Heart left ventricle (tissue), 16 donors: ENCODE data around the gene MVK. TPM values are rescaled to one million over a fixed set of nuclear protein-coding genes. Genes with fewer than 3 reads are reported as not detected.

ENCODE experiments used
- ATAC-seq, 4 donors: fragments of 200-7000 bp; cut with Tn5 transposase; one replicate each; pipeline ENCODE4 v1.9.1; 2020 to 2022; ENCODE audit warnings: moderate library complexity in 4 of 4, mild to moderate bottlenecking in 3 of 4, moderate number of reproducible peaks in 1 of 4
- DNase-seq, 5 donors: peaks; one replicate each; pipeline ENCODE4 v3.0.0-alpha.2; 2020
- H3K27ac ChIP-seq, 12 donors: fragments of 200-600 bp; sonication (generic) in 4 of 12; one replicate each; pipeline versions ENCODE4 v1.5.0 to v1.8.0; 2016 to 2022; ENCODE audit warnings: mild to moderate bottlenecking in 2 of 12
- H3K27me3 ChIP-seq, 9 donors: fragments of 200-600 bp; sonication (generic) in 2 of 9; one replicate each; pipeline versions ENCODE4 v1.5.1 to v1.8.0; 2016 to 2022; ENCODE audit warnings: mild to moderate bottlenecking in 3 of 9
- H3K36me3 ChIP-seq, 9 donors: fragments of 200-600 bp; sonication (generic) in 2 of 9; one replicate each; pipeline versions ENCODE4 v1.5.0 to v1.8.0; 2018 to 2022; ENCODE audit warnings: mild to moderate bottlenecking in 2 of 9
- H3K4me1 ChIP-seq, 12 donors: fragments of 200-600 bp; sonication (generic) in 4 of 12; one replicate each; pipeline versions ENCODE4 v1.5.0 to v1.8.0; 2016 to 2022; ENCODE audit warnings: mild to moderate bottlenecking in 3 of 12
- H3K4me3 ChIP-seq, 12 donors: fragments of 200-600 bp; sonication (generic) in 4 of 12; one replicate each; pipeline versions ENCODE4 v1.5.0 to v1.8.0; 2017 to 2022; ENCODE audit warnings: mild to moderate bottlenecking in 9 of 12, moderate library complexity in 4 of 12
- H3K9me3 ChIP-seq, 12 donors: fragments of 200-600 bp; sonication (generic) in 4 of 12; one replicate each; pipeline versions ENCODE4 v1.5.0 to v1.8.0; 2016 to 2022; ENCODE audit warnings: mild to moderate bottlenecking in 1 of 12
- CTCF ChIP-seq, 12 donors: fragments of 200-600 bp; sonication (generic) in 4 of 12; IDR thresholded peaks; one replicate each; pipeline versions ENCODE4 v1.5.0 to v1.8.0; 2018 to 2022; ENCODE audit warnings: antibody characterized with exemption in 12 of 12, mild to moderate bottlenecking in 5 of 12
- POLR2A ChIP-seq, 2 donors: fragments of 450-650 bp; IDR thresholded peaks; one replicate each; pipeline ENCODE4 v1.6.1; 2017; ENCODE audit warnings: antibody characterized with exemption in 2 of 2, mild to moderate bottlenecking in 2 of 2, moderate library complexity in 2 of 2
- WGBS, 4 donors: extraction: QIAGEN DNeasy Blood & Tissue Kit in 2 of 4; methylation state at CpG; one replicate each; pipeline versions ENCODE4 v1.1.5 to v1.1.7; 2013 to 2018; 5-methylcytosine and 5-hydroxymethylcytosine counted together
- intact Hi-C, 10 donors: fragments of 100-400 bp; cut with DNase I; formaldehyde crosslinking; loops; one replicate each; pipeline versions ENCODE4 v1.11.1 to v1.14.2; 2022
- polyA plus RNA-seq, 2 donors: library from polyadenylated mRNA; stranded (reverse); fragments of 200-250 nt; gene quantifications; one replicate each; pipeline ENCODE4 v1.2.3, GENCODE V29; 2013
- total RNA-seq, 9 donors: library from RNA; depleted of rRNA in 2 of 9; stranded (reverse); fragments of >200 nt in 2 of 9; fragmentation: NEBNext Ultra II Directional in 3 of 9; extraction: Animal tissue kit (Norgen Biotek cat#: 25700) in 3 of 9; gene quantifications; one replicate each; pipeline versions ENCODE4 v1.1.0 to v1.2.4, GENCODE V29; 2016 to 2023
- donor health status: ischemic (EF 13 %, LVEDD 7.1; RV severe dilation, severe dysfunction).
- donor health status: healthy with polysubstance abuse.
- donor health status: DM: no; HTN: yes; CAD: no.
- donor health status: DM: no; HTN: no; CAD: no.
- donor health status: ischemic (EF 25% LVEDD 6.9; RV normal size, moderate dysfunction).
- donor health status: ischemic (EF 25% LVEDD 5.7; RV mildly dilated, moderate dysfunction).
- donor health status: healthy.
- donor health status: DM: yes; HTN: yes; CAD: no.
- donor health status: ischemic (EF 35%, LVEDD 5.7; RV mildly dilated, moderate dysfunction).
- donor health status: nonischemic (EF 11% LVEDD 7.7; RV severe dilation, severe dysfunction).
- donor health status: DM: yes; HTN: yes; CAD: no.
- donor health status: PGD.
- donor health status: ischemic (EF 29% LVEDD 5.4; RV normal size, mild dysfunction).
- donor health status: nonischemic (EF 23%, LVEDD 6.1; RV moderate dilation, normal function).

Gene MVK
- total and polyA plus RNA-seq, 11 donors, result 7.9 to 14.9 (median 10.1) TPM

- Histone ChIP-seq H3K27me3 (no peaks in the 10 kb centered on the region), H3K36me3 (peaks cover 0 to 77% (median 64%) of the 10 kb centered on the region in 9 donors), H3K9me3 (no peaks in the 10 kb centered on the region), H3K4me1 (no peaks in the 10 kb centered on the region), H3K27ac (no peak overlapping the region), H3K4me3 (no peak overlapping the region)
- DNase-seq, result peak in 2 of 5 donors; percentile 44 to 74
- peak in 3 of 4 donors; percentile 27 to 80 (median 61) for ATAC-seq
- intact Hi-C loops, result no loop called here
- WGBS, 4 donors, result 75 to 86% (median 79%) methylated on average over 5 of the region's 5 CpGs
- no peak for TF ChIP-seq POLR2A (IDR thresholded peaks at IDR 0.05)
- TF ChIP-seq CTCF (IDR thresholded peaks at IDR 0.05), result no peak
Observed at GRCh38 chr12:109582636-109583035, 9.0 kb downstream of the MVK start.

GRCh38 chr12:109583733-109584132, 10.1 kb downstream of the MVK start:
- intact Hi-C loops, result no loop called here
- Histone ChIP-seq H3K4me1 (no peaks in the 10 kb centered on the region), H3K27ac (no peak overlapping the region), H3K36me3 (peaks cover 0 to 76% (median 60%) of the 10 kb centered on the region in 9 donors), H3K9me3 (no peaks in the 10 kb centered on the region), H3K4me3 (no peak overlapping the region), H3K27me3 (no peaks in the 10 kb centered on the region)
- ATAC-seq, result no peak
- no peak for DNase-seq
- WGBS, 4 donors, result 93 to 97% (median 95%) methylated on average over 2 of the region's 2 CpGs
- TF ChIP-seq POLR2A (IDR thresholded peaks at IDR 0.05) (no peak), CTCF (IDR thresholded peaks at IDR 0.05) (no peak)

- no peaks in the 10 kb centered on the region for H3K27me3 ChIP-seq
- WGBS, 4 donors, result 92 to 94% (median 93%) methylated on average over 10 of the region's 10 CpGs
- H3K36me3 ChIP-seq, result peaks cover 0 to 50% (median 33%) of the 10 kb centered on the region in 9 donors
- no peak for DNase-seq
- no peak for ATAC-seq
- intact Hi-C loops, result no loop called here
- H3K4me3 ChIP-seq, result no peak overlapping the region
- no peak overlapping the region for H3K27ac ChIP-seq
- no peak for TF ChIP-seq CTCF (IDR thresholded peaks at IDR 0.05)
- TF ChIP-seq POLR2A (IDR thresholded peaks at IDR 0.05), result no peak
- H3K4me1 ChIP-seq, result no peaks in the 10 kb centered on the region
- H3K9me3 ChIP-seq, result no peaks in the 10 kb centered on the region
Observed at GRCh38 chr12:109586385-109587296, 13.0 kb downstream of the MVK start.

GRCh38 chr12:109587921-109588320, 14.3 kb downstream of the MVK start:
- H3K27me3 ChIP-seq, result no peaks in the 10 kb centered on the region
- H3K27ac ChIP-seq, result no peak overlapping the region
- H3K9me3 ChIP-seq, result no peaks in the 10 kb centered on the region
- ATAC-seq (no peak), DNase-seq (no peak)
- no peak overlapping the region for H3K4me3 ChIP-seq
- WGBS, 4 donors, result 93 to 95% (median 93%) methylated on average over 15 to 18 of the region's 18 CpGs
- peaks cover 0 to 55% (median 34%) of the 10 kb centered on the region in 9 donors for H3K36me3 ChIP-seq
- H3K4me1 ChIP-seq, result peaks cover 0 to 11% (median 0%) of the 10 kb centered on the region in 12 donors
- intact Hi-C loops, result no loop called here
- TF ChIP-seq CTCF (IDR thresholded peaks at IDR 0.05) (no peak), POLR2A (IDR thresholded peaks at IDR 0.05) (no peak)
